T-helper 22 cell (primary cell): Measurements from ENCODE around the gene APOL1.
A peak's percentile ranks its signal among the peaks of the same experiment; 100 is the strongest.

Experiments used
- DNase-seq: peaks from one replicate; pipeline ENCODE4 v3.0.0-alpha.2; 2020; ENCODE audit warnings: low read depth

Gene APOL1

DNA sequence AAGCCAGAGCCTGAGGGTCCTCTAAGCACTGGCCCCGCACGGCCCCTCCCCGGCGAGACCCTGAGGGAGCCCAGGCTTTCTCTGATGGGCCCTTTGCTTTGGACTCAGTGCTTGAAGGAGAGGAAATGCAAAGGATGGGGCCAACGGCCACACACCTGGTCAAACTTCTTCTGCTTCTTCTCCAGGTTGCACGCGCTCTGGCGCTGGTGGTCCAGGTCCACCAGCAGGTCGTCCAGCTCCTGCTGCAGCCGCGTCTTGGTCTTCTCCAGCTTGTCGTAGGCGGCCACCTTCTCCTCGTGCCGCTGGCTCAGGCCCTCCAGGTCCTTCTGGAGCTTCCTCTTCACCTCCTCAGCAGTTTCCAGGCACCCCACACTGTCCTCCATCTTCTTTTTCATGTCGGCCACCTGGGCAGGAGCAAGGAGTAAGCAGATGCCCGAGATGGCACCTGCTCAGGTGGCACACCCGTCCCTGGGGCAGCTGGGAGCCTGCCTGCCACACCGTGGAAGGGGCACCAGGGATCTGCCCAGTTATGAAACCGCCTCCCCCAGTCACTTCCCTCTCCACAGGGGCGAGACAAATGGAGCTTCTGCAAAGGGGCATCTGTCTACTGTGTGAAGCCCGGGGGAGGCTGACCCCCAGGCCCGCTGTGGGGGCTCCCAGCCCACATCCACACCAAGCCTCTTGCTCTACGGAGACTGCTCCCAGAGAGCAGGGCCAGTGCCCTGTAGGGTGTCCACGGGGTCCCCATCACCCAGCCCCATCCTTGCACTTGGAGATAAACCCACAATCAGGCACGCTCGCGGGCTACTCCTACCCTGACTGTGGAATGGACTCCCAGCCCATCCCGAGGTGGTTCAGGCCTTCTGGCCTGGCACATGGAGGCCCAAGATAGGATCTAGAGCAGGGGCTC is 39.2 kb downstream of the APOL1 start:
- no peak for DNase-seq

DNA sequence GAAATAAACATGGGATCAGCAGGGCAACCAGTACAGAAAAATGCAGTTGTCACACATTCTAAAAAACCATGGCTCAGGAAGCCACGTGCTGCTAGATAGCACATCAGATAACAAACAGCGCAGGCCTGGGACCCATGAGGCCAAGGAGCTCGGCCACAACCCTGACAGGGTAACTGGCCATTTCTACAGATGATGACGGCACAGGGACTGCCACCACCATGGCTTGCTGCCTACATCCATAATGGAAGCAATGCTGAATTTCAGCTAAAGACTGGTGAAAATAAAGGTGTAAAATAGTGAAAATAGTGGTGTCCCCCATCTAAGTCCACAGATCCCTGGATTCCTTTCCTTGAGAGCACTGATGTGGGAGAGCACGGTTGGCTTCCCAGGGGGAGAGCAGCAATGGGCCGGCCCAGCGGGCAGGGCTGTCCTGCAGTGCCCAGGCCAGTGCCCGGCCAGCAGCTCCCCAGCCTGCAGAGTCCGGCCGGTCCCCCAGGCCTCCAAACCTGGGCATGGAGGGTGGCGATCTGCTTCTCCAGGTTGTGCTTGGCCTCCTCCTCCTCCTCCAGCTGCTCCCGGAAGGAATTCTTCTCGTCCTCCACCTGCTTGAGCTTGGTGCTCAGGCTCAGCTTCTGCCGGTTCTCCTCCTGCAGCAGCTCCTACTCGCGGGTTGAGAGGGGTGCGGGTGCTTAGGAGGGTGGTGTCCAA is 40.0 kb downstream of the APOL1 start:
- no peak for DNase-seq

DNA sequence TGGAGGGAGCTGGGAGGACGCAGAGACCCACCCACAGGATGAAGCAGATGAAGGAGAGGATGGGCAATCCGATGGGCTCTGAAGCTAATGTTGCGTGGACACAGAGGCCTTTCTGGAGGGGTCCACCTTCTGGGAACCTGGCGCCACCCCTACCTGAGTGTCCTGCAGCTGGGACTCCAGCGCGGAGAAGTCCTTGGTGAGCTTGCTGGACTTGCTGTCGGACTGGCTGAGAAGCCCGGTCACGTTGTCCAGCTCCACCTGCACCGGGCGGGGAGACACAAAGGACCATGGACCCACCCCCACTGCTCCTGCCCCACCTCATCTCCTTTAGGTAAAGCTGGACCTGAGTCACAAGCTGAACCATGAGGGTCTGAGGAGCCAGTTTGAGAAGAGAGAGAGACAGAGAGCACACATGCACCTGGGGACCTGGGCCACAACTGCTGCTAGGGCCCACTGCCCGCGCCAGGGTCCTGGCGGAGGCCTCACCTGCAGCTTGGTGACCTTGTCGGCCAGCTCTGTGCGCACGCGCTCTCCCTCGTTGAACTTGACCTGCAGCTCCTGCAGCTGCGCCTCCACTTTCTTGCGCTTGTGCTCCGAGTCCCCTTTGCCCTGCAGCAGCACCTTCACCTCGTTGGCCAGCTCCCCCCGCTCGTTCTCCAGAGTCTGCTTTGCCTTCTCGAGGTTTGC is 40.8 kb downstream of the APOL1 start:
- DNase-seq: no peak

DNA sequence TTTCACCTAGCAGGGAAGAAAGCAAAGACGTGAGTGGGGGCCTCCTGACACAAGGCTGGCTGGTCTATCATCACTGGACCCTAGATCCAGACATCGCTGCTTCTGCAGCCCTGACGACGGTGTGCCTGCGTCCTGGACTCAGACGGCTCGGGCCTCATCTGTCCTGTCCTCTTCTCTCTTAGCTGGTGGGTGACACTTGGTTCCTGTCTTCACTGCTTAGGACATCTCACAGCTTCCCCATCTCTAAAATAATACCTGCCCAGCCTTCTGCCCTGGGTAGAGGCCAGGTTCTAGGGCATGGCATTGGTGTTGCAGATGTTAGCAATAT is 41.3 kb downstream of the APOL1 start:
- DNase-seq: no peak

DNA sequence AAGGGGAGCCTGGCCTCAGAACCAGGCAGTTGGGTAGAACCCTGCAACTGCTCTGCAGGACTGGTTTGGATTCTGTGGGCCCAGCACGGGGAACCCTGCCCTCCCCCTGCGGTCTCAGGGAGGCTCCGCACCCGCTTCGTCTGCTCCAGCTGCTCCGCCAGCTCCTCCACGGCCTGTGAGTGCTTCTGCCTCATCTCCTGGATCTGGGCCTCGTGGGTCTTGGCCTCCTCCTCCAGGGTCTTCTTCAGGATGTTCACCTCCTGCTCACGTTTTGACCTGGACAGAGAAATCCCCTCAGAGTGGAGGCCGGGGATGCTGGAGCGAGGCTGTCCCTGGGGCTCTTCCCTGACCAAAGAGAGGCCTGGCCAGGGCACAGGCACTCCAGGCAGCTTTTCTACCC is 41.9 kb downstream of the APOL1 start:
- DNase-seq: no peak

DNA sequence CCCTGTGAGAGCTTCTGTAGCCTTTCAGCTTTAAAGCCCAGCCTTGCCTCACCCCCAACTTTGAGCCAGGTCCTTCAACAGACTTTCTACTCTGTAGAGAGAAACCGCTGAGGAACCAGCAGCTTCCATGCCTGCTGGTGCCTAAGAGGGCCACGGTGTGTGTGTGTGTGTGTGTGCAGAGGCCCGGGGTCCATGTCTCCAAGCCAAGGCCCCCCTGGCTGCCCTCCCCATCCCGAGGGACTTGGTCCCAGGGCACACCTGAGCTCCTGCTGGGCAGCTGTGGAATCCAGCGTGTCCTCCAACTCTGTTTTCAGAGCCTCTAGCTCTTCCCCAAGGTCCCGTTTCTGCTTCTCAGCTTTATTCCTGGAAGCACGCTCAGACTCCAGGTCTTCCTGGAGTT is 42.3 kb downstream of the APOL1 start:
- DNase-seq: no peak

DNA sequence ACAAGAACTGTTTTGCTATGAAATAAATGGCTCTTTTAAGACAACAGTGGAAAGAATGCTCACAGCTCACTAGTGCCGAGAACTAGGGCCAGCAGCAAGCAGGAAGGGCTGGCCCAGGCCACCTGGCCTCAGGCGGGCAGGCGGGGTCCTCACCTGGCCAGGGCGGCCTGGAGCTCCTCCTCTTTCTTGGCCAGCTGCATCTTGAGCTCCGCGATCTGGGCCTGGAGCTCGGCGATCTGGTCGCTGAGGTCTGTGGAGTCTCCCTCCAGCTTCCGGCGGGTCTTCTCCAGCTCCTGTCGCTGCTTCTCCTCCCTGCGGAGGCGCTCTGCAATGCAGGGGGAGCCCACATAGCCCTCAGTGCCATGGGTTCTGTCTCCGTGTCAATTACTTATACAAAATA is 43.8 kb downstream of the APOL1 start:
- no peak for DNase-seq

DNA sequence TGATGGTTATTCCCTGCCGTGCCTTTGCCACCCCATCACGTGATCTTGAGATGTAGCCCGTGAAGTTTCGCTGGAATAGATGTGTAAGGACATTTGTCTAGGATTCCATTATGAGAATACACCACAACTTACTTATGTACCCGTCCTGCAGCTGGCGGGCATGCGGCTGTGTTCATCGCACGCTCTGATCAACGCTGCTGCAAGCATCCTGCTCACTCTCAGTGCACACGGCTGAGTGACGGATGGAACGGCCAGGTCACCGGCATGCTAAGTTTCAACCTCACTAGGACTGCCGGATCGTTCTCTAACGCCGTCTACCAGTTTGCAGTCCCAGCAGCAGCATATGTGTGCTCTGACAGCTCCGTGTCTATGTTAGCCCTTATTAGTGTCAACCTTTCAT is 44.6 kb downstream of the APOL1 start:
- no peak for DNase-seq

DNA sequence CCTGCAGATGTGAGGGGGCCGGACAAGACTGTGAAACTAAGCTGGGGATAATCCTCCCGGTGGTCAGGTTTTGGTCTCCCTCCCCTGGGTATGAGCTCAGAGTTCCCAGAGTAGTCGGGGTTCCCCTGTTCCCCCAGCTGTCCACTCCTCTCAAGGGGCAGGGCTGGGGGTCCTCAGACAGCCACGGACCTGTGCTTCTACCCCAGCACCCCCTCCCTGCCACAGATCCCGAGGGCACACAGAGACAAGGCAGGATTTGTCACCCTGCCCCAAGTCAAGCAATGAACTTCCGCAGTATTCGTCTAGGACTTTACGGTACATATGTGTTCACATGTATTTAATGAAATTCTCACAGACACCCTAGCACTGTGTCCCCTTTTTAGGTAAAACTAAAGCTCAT is 45.2 kb downstream of the APOL1 start:
- DNase-seq: no peak

DNA sequence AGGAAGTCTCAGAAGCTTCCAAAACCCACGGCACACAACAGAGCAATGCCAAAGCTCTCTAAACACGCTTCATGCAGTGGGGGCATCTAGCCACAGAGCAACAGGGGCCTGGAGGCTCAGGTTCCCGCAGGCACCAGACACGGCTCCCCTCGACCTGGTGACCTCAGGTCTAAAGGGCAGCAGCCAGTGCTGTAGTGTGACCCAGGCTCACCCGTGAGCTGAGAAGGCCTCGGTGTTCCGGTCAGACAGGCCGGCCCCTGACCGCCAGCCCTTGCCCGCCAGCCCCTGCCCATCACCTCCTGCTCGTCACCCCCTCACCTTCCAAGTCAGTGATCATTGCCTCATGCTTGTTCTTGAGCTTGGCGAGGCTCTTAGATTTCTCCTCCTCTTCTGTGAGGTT is 45.7 kb downstream of the APOL1 start:
- no peak for DNase-seq

DNA sequence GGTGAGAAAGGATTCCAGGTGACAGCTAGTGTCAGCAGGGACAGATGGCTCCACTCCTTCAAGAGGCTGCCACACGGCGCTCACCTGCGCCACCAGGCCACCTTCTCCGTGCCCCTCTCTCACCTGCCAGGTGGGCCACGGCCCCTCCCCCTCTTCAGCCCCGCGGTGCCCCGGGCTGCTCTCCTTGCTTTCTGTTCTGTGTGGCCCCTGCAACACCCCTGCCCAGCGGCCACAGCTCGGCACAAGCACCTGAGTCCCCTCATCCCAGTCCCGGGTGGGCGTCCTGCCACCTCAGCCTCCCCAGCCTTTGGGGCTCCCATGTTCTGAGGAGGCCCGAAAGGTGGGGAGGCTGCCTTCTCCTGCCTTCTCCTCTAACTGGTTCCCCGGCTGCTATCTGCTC is 46.4 kb downstream of the APOL1 start:
- no peak for DNase-seq

DNA sequence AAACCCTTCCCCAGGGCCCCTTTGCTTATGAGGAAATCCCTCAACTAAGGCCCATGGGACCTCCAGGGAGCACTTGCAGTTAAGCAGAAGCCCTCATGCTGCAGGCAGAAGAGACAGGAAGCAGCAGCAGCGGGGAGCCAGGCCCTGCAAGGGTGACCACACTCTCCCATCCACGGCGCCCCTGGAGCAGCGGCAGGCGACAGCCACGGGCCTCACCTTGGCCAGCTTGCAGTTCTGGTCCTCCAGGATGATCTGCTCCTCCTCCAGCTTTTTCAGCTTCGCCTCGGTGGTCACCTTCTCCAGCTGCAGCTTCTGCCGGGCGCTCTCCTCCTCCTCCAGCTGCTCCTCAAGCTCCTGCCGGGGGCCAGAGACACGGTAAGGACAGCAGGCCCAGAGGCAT is 47.0 kb downstream of the APOL1 start:
- DNase-seq: no peak

DNA sequence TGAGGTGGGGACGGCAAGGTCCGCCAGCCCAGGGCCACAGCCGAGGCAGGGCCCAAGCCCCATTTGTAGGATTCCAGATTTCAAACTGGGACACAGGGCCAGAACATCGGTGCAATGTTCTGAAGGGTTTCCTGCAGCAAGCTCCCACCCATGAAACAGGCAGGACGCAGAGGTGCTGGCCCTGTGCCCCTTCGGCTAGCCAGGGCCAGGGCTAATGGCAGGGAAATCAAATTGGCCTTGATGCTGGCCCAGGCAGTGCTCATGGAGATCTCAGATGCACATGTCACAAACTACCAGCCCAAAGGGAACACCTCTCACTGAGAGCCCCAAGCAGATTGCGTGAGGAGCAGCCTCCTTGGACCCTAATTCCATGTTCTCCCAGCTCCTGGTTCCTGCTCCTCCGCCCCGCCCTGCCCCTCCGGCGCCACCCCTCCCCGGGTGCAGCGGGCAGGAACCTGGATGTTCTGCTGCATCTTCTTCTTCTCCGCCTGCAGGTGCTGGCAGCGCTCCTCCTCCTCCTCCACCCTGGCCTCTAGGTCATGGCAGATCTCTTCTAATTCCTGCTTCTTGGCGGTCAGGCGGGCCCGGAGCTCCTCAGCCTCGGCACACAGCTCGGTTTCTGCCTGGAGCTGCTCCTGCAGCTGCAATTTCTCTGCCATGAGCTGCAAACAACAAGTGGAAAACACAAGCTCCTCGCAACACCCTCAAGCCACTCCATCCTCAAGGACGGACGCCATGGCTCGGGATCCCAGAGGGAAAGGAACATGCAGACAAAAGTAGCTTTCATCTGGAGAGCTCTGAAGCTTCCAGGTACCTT is 47.7 kb downstream of the APOL1 start:
- DNase-seq: no peak

DNA sequence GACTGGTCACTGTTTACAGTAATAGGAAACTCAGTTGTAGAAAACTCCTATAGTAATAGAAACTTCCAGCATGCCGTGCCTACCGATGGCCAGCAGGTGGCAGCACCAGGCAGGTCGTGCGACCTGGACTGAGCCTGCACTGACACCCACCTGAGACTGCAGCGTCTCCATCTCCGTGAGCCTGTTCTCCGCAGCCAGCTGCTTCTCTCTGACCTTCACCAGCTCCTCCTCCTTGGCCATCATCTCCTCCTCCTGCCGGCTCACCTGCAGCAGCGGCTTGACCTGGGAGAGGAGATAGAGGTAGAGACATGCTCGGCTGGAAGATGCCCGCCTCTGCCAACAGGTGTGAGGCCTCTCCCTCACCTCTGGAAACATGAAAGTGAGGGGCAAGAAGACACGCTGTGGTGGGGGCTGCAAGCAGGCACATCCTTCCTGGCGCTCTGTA is 48.5 kb downstream of the APOL1 start:
- peak; percentile 55 for DNase-seq

DNA sequence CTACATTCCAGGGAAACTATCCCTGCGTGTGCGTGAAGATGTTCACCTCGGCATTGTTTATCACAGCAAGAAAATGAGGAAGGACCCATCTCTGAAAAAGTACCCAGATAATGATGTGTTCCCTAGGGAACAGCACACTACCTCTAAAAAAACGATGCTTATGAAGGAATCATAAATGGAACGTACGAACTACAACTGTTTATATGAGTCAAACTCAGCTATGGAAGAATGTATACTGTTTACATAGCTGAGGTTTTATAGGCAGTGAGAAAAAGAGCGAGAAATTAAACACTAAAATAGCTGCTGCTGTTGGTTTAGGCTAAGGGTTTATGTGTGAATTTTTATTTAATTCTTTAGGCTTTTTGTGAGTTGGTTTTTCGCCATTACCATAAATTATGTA is 48.9 kb downstream of the APOL1 start:
- DNase-seq: no peak

DNA sequence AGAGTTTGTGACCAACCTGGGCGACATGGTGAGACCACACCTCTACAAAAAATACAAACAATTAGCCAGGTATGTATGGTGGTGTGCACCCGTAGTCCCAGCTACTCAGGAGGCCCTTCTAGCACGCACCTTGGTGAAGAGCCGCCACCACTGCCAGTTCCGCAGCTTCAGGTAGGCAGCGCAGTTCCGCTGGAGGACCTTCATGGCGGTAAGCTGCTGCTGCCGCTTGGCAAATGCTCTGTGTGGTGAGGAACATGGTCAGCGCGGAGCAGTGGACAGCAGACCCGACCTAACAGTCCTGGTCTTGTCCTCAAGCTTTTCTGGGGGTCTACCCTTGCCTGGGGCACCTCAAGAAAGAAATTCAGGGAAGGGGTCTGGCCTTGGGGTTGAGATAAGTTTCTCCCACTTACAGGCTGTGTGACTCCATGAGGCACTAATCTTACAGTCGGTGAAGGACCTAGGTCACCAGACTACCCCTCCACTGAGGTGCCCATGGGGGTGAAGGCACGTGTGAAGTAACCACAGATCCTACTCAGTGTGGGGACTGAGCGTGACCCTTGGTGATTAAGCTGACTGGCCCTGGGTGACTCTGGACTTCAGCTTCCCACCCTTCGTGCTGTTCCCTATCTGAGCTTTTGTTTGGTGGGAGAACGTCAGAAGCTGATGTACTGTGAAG is 49.6 kb downstream of the APOL1 start:
- DNase-seq: no peak

DNA sequence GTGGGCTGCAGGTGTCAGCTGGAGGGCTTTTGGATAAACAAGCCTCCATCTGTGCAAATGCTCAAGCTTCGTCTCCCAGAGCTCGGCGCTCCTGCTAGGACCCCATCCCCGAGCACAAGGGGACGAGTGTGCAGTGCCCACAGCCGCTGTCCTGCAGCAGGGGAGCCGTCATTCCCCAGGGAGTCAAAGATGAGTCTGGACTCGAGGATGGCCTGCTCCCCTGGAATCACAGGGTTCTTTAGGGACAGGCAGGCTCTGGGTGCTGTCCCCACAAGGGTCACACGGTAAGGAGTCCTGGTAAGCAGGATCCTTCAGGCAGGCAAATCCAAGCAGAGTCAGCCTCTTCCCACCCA is 50.2 kb downstream of the APOL1 start:
- DNase-seq: no peak

DNA sequence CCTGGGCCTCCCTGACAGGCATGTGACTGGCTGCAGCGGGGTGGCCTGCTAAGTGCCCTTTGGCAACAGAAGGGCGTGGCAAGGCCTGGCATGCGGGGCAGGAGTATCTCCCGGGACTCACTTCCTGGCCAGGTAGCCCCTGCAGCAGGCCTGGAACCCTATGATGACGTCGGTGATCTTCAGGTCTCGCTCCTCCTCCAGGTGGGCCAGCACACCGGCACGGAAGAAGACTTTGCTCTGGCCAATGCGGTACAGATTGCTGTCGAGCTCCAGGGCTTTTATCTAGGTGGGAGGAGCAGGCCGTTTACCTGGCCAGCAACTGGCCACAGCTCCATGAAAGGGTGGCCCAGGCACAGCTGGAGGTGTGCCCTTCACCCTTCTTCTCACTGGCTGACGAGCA is 50.9 kb downstream of the APOL1 start:
- no peak for DNase-seq

DNA sequence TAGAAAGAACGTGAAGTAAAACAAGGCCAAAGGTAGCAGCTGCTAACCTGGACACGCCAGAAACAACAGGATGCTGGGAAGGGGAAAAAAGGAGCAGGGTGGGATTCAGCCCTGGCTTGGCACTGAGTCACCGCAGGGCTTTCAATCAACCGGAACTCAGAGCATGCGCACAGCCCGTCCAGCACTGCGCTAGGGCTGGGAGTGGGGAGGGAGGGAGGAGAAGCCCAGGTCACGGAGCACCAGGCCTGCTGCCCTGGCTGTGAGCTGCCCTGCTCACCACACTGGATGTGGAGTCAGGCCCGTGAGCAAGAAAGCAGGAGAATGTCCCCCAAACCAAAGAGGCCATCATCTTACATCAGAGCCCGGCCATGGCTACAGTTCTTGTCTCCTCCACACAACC is 51.5 kb downstream of the APOL1 start:
- no peak for DNase-seq

DNA sequence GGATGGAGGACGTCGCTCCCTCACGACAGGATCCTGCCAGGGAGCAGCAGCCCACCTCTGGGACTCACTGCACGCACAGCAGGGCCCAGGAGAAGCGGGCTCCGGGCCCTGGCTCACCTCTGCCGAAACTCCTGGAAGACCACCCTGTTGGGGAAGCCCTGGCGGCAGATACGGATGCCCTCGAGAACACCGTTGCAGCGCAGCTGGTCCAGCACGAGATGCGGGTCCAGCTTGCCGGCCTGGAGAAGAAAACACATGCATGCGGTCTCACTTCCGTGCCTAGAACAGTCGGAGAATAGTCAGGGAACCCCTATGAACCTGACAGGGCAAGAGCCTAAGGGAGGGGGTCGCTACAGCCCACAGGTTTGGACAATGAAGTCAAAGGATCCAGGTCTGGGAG is 52.9 kb downstream of the APOL1 start:
- no peak for DNase-seq

DNA sequence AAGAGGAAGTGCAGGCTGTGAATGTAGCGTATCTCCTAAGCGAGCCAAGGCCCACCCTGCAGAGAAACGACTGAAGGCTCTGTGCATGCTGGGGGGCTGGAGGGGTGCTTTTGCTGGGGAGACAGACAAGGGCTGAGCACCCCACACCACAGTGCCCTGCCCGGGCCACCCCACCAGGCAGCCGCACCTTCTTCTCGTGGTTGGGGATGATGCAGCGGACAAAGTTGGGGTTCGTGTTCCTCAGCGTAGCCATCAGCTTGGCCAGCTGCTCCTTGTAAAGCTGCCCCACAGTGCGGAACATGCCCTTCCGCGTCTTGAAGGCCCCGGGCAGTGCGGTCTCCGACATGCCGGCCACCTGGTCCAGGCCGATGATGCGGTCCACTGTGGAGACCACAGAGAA is 53.3 kb downstream of the APOL1 start:
- no peak for DNase-seq

DNA sequence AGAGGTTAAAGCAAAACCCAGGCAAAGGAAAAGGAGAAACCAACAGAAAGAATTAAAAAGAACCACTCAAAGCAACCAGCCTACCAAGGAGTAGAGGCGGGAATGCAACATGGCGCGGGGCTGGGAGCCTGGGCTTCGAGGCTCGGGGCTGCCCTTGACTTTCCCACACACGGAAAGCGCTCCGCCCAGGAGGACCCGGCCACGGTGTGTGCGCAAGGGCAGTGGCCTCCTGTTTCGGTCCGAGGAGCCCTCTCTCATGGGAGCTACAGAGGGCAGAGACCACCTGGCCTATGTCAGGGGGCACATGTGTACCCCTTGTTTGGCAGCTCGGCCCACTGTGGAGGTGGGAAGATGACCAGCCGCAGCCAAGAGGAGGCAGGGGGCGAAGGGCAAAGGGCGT is 55.9 kb downstream of the APOL1 start:
- DNase-seq: no peak
